MM.1S (cell line): ENCODE measurements around the gene LHB.

Experiments used
- DNase-seq: peaks from one replicate; pipeline ENCODE4 v3.0.0-alpha.2; 2015
- H2AFZ ChIP-seq: fragments of 300-600 bp; sonication (generic); 2 replicates; pipeline ENCODE4 v1.6.0; 2016; ENCODE audit warnings: antibody characterized with exemption, low read length
- H3F3A ChIP-seq: fragments of 300-600 bp; sonication (generic); 2 replicates; pipeline ENCODE4 v1.6.1; 2016; ENCODE audit warnings: mild to moderate bottlenecking, antibody characterized with exemption, low read length, moderate library complexity, mixed read lengths; ENCODE audit not compliant: insufficient read depth
- H3K27ac ChIP-seq: fragments of 300-600 bp; sonication (generic); 2 replicates; pipeline ENCODE4 v1.5.1; 2016; ENCODE audit warnings: mild to moderate bottlenecking, low read length
- H3K27me3 ChIP-seq: fragments of 300-600 bp; sonication (generic); replicated peaks from 2 replicates; pipeline ENCODE4 v1.6.0; 2016; ENCODE audit warnings: low read length; ENCODE audit not compliant: insufficient read depth
- H3K36me3 ChIP-seq: fragments of 300-600 bp; sonication (generic); replicated peaks from 2 replicates; pipeline ENCODE4 v1.6.1; 2016; ENCODE audit warnings: mild to moderate bottlenecking, low read length, mixed read lengths; ENCODE audit not compliant: insufficient read depth
- H3K4me1 ChIP-seq: fragments of 300-600 bp; sonication (generic); 2 replicates; pipeline ENCODE4 v1.6.1; 2016; ENCODE audit warnings: low read length, mixed read lengths
- H3K4me2 ChIP-seq: fragments of 300-600 bp; sonication (generic); 2 replicates; pipeline ENCODE4 v1.6.0; 2016; ENCODE audit warnings: low read depth, low read length
- H3K4me3 ChIP-seq: fragments of 300-600 bp; sonication (generic); 2 replicates; pipeline ENCODE4 v1.5.1; 2016; ENCODE audit warnings: low read length, mixed read lengths
- H3K79me2 ChIP-seq: fragments of 300-600 bp; sonication (generic); 2 replicates; pipeline ENCODE4 v1.6.1; 2016; ENCODE audit warnings: mixed run types, low read length, mixed read lengths
- H3K9ac ChIP-seq: fragments of 300-600 bp; sonication (generic); 2 replicates; pipeline ENCODE4 v1.6.1; 2016; ENCODE audit warnings: low read length, mixed read lengths
- H3K9me2 ChIP-seq: fragments of 300-600 bp; sonication (generic); replicated peaks from 2 replicates; pipeline ENCODE4 v1.6.1; 2016; ENCODE audit warnings: mild to moderate bottlenecking, low read length, mixed read lengths; ENCODE audit not compliant: insufficient read depth
- H3K9me3 ChIP-seq: fragments of 300-600 bp; sonication (generic); replicated peaks from 2 replicates; pipeline ENCODE4 v1.6.1; 2016; ENCODE audit warnings: mild to moderate bottlenecking, low read length, mixed read lengths; ENCODE audit not compliant: insufficient read depth
- H4K20me1 ChIP-seq: fragments of 300-600 bp; sonication (generic); 2 replicates; pipeline ENCODE4 v1.6.1; 2016; ENCODE audit warnings: mild to moderate bottlenecking, low read length, moderate library complexity, mixed read lengths; ENCODE audit not compliant: insufficient read depth
- CTCF ChIP-seq: fragments of 300-600 bp; sonication (generic); IDR thresholded peaks from 2 replicates; pipeline ENCODE4 v1.5.1; 2016; ENCODE audit warnings: antibody characterized with exemption, low read length, mixed read lengths
- EZH2 ChIP-seq: fragments of 300-600 bp; sonication (generic); optimal IDR thresholded peaks from 2 replicates; pipeline ENCODE3; 2017; ENCODE audit warnings: low read depth, mild to moderate bottlenecking, antibody characterized with exemption, low read length, mixed read lengths
- EZH2phosphoT487 ChIP-seq: fragments of 300-600 bp; sonication (generic); IDR thresholded peaks from 2 replicates; pipeline ENCODE4 v1.6.1; 2018; ENCODE audit warnings: antibody characterized with exemption, low read length

The LHB gene

GRCh38 chr19:48986211-48986610 lies 30.7 kb downstream of the LHB start:
- no peak overlapping the region for H3K4me2 ChIP-seq
- H3K27ac ChIP-seq, result no peak overlapping the region
- H3K9me2 ChIP-seq, result no peaks in the 10 kb centered on the region
- H3K9ac ChIP-seq, result no peak overlapping the region
- no peak for DNase-seq
- no peaks in the 10 kb centered on the region for H3K36me3 ChIP-seq
- H3K4me1 ChIP-seq, result no peaks in the 10 kb centered on the region
- no peaks in the 10 kb centered on the region for H3K9me3 ChIP-seq
- H3K27me3 ChIP-seq, result no peaks in the 10 kb centered on the region
- H4K20me1 ChIP-seq, result no peaks in the 10 kb centered on the region
- H2AFZ ChIP-seq, result no peak overlapping the region
- peaks cover 11% of the 10 kb centered on the region for H3K79me2 ChIP-seq
- H3K4me3 ChIP-seq, result no peak overlapping the region
- no peaks in the 10 kb centered on the region for H3F3A ChIP-seq
- TF ChIP-seq EZH2 (no peak), CTCF (no peak), EZH2phosphoT487 (no peak)

GRCh38 chr19:48985711-48986110 lies 31.2 kb downstream of the LHB start:
- no peaks in the 10 kb centered on the region for H3K9me2 ChIP-seq
- TF ChIP-seq EZH2phosphoT487 (no peak), CTCF (no peak), EZH2 (no peak)
- H3K9ac ChIP-seq, result no peak overlapping the region
- H3K79me2 ChIP-seq, result peaks cover 7% of the 10 kb centered on the region
- H3K4me2 ChIP-seq, result no peak overlapping the region
- no peaks in the 10 kb centered on the region for H3K9me3 ChIP-seq
- H3K4me1 ChIP-seq, result no peaks in the 10 kb centered on the region
- no peak overlapping the region for H3K27ac ChIP-seq
- H3K27me3 ChIP-seq, result no peaks in the 10 kb centered on the region
- no peaks in the 10 kb centered on the region for H3K36me3 ChIP-seq
- no peak for DNase-seq
- H2AFZ ChIP-seq, result no peak overlapping the region
- no peaks in the 10 kb centered on the region for H3F3A ChIP-seq
- no peaks in the 10 kb centered on the region for H4K20me1 ChIP-seq
- H3K4me3 ChIP-seq, result no peak overlapping the region

GRCh38 chr19:48982280-48982679 lies 34.6 kb downstream of the LHB start:
- TF ChIP-seq EZH2, result no peak
- Histone ChIP-seq H3K36me3 (no peaks in the 10 kb centered on the region), H3K27me3 (no peaks in the 10 kb centered on the region), H2AFZ (no peak overlapping the region), H3K9me3 (no peaks in the 10 kb centered on the region), H4K20me1 (no peaks in the 10 kb centered on the region), H3K27ac (no peak overlapping the region), H3K9me2 (no peaks in the 10 kb centered on the region), H3K9ac (no peak overlapping the region), H3K4me2 (no peak overlapping the region), H3K4me1 (peaks cover 10% of the 10 kb centered on the region), H3K79me2 (no peaks in the 10 kb centered on the region), H3K4me3 (no peak overlapping the region), H3F3A (peaks cover 23% of the 10 kb centered on the region)
- no peak for DNase-seq

- H3K9me3 ChIP-seq, result no peaks in the 10 kb centered on the region
- H3K79me2 ChIP-seq, result no peaks in the 10 kb centered on the region
- H4K20me1 ChIP-seq, result no peaks in the 10 kb centered on the region
- H3K27ac ChIP-seq, result 0 out of 2 replicates have a peak overlapping the region, but pooled peaks have one; percentile 4
- DNase-seq, result no peak
- H3K27me3 ChIP-seq, result no peaks in the 10 kb centered on the region
- H3K36me3 ChIP-seq, result no peaks in the 10 kb centered on the region
- H2AFZ ChIP-seq, result no peak overlapping the region
- no peak overlapping the region for H3K9ac ChIP-seq
- H3K4me1 ChIP-seq, result peaks cover 10% of the 10 kb centered on the region
- no peaks in the 10 kb centered on the region for H3K9me2 ChIP-seq
- H3K4me3 ChIP-seq, result no peak overlapping the region
- no peak overlapping the region for H3K4me2 ChIP-seq
- TF ChIP-seq EZH2, result no peak
- TF ChIP-seq CTCF, result no peak
- TF ChIP-seq EZH2phosphoT487, result no peak
- peaks cover 23% of the 10 kb centered on the region for H3F3A ChIP-seq
Measured at GRCh38 chr19:48977061-48977460, 39.8 kb downstream of the LHB start.
